GM12865 (cell line): ENCODE results near the gene ZNF396.
A peak's percentile ranks its signal among the peaks of the same experiment; 100 is the strongest.

Experiments used
- DNase-seq: peaks from one replicate; pipeline ENCODE4 v3.0.0; 2010; ENCODE audit warnings: low read depth
- H3K4me3 ChIP-seq: 2 replicates; pipeline ENCODE4 v1.5.1; 2011; ENCODE audit warnings: mild to moderate bottlenecking, low read depth, low read length, control low read depth
- TF ChIP-seq, protein P1 (sequence below): IDR thresholded peaks from 2 replicates; pipeline ENCODE4 v1.5.1; 2011; ENCODE audit warnings: low read length, control low read depth, low read depth, inconsistent platforms; ENCODE audit not compliant: insufficient read depth; ENCODE audit errors: missing control alignments

ZNF396 gene

DNA sequence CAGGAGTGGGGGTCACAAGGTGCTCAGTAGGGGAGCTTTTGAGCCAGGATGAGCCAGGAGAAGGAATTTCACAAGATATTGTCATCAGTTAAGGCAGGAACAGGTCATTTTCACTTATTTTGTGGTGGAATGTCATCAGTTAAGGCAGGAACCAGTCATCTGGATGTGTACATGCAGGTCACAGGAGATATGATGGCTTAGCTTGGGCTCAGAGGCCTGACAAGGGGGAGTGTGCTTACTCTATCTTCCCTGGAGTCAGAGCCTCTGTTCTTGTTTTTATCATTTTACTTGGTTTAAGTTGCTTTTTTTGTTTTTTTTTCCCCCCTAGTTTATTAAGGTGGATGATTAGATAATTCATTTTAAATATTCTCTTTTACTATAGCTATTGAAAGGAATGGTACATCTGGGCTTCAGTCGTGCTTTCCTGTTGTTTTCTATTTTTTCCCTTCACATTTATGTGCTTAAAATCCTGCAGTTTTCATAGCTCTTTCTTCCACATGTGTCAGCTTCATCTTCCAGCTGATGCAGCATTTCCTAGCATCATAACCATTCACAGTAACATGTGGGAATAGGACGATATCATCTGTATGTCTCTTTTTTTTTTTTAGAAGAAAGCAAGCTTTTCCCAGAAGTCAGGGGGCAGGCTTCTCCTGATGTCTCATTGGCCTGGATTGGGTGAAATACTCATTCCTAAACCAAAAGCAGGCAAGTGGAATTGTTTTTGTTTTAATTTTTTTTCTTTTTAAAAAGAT is 15.4 kb downstream of the ZNF396 start:
- DNase-seq: no peak
- TF ChIP-seq, protein P1, sequence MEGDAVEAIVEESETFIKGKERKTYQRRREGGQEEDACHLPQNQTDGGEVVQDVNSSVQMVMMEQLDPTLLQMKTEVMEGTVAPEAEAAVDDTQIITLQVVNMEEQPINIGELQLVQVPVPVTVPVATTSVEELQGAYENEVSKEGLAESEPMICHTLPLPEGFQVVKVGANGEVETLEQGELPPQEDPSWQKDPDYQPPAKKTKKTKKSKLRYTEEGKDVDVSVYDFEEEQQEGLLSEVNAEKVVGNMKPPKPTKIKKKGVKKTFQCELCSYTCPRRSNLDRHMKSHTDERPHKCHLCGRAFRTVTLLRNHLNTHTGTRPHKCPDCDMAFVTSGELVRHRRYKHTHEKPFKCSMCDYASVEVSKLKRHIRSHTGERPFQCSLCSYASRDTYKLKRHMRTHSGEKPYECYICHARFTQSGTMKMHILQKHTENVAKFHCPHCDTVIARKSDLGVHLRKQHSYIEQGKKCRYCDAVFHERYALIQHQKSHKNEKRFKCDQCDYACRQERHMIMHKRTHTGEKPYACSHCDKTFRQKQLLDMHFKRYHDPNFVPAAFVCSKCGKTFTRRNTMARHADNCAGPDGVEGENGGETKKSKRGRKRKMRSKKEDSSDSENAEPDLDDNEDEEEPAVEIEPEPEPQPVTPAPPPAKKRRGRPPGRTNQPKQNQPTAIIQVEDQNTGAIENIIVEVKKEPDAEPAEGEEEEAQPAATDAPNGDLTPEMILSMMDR: no peak
- no peak overlapping the region for H3K4me3 ChIP-seq

DNA sequence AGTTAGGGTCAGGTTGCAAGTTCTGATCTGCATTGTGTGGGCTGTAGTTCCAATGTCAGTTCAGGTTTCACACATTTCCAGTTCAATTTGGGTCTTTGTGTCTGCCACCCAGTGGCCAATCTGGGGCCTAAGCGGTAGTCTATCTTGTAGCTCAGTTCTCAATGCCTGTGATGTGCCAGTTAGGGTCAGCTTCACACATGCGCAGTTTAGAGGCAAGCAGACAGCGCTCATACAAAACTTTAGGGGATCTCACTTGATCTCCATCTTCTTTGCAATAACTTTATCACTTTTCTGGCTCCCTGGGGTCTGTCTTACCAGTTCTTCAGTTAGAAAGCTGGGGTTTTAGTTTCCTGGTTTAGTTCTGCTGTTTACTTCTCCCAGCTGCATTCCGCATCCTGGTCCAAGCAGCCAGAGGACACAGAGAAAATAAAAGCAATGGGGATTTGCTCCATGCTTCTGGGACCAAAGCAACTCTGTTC is 22.0 kb downstream of the ZNF396 start:
- TF ChIP-seq, protein P1: peak; percentile 61
- peak; percentile 78 for DNase-seq
- no peak overlapping the region for H3K4me3 ChIP-seq

DNA sequence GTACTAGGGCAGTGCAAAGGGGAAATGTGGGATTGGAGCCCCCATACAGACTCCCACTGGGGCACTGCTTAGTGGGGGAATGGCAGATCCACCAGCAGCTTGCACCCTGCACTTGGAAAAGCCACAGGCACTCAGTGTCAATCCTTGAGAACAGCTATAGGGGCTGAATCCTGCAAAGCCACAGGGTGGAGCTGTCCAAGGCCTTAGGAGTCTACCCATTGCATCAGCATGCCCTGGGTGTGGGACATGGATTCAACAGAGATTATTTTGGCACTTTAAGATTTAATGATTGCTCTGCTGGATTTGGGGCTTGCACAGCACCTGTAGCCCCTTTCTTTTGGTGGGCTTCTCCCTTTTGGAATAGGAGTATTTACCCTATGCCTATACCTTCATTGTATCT is 24.4 kb downstream of the ZNF396 start:
- DNase-seq: no peak
- TF ChIP-seq, protein P1: no peak
- H3K4me3 ChIP-seq: no peak overlapping the region

DNA sequence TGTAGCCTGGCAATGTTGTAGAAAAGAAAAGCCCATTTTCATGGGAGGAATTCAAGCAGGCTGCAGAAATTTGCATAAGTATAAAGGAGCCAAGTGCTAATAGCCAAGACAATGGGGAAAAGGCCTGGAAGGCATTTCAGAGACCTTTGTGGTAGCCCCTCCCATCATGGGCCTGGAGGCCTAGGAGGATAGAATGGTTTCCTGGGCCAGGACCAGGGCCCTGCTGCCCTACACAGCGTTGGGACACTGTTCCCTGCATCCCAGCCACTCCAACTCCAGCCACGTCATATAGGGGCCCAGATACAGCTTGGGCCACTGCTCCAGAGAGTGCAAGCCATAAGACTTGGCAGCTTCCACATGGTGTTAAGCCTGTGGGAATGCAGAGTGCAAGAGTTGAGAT is 24.9 kb downstream of the ZNF396 start:
- TF ChIP-seq, protein P1: no peak
- DNase-seq: no peak
- no peak overlapping the region for H3K4me3 ChIP-seq

DNA sequence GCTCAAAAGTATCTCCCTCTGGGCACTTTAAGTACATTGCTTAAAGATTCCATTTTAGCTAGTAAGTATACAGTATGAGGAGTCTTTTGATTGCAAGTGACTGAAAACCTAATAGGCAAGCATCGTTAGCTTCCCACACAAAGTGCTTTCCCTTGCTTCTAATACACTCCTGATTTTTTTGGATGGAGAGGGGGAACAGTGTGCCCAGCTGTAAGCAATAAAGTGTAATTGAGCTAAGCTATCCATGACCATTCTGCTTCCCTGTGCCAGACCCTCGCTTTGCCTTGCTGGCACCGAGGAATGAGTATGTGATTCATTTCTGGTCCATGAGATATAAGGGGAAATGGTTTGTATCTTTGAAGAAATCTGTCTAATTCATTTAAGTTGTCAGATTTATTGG is 29.1 kb downstream of the ZNF396 start:
- TF ChIP-seq, protein P1: no peak
- no peak for DNase-seq
- H3K4me3 ChIP-seq: no peak overlapping the region

DNA sequence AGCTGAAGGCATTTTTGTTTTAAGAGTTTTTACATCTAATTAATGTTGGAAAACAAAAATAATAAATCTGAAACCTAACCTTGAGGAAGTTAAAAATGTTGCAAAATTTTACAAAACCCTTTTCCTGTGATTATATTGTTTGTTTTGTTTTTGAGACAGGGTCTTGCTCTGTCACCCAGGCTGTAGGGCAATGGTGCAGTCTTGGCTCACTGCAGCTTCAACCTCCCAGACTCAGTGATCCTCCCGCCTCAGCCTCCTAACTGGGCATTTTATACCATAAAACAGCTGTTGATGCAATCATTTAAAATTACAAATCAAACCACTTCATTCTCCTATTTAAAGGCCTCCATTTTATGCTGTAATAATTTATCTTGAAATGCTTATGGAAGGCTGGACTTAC is 31.2 kb downstream of the ZNF396 start:
- no peak overlapping the region for H3K4me3 ChIP-seq
- DNase-seq: no peak
- TF ChIP-seq, protein P1: no peak

DNA sequence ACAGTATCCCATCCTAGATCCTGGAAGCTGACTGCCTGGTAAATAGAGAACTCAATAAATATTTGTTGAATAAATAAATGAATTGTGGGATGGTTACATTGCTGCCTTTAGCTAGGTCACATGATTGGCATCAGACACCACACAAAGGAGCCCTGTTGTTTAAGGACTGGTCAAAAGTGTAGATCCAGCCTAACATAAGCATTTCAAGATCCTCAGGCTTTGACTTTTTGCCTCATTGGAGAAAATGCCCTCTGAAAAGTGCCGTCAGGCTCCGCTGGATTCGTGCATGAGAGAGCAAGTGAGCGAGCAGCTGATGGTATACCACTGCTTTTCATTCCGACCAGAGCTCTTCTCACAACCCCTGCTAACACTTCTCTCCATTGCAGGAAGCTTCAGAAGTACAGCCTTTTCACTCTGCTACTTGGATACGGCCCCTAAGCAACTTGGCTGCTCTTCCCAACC is 31.6 kb downstream of the ZNF396 start:
- H3K4me3 ChIP-seq: no peak overlapping the region
- DNase-seq: peak; percentile 58
- TF ChIP-seq, protein P1: no peak
